Neural cell (in vitro differentiated cells): Measurements from ENCODE around the gene CCDC175. TPM values are rescaled to one million over a fixed set of nuclear protein-coding genes. Genes with fewer than 3 reads are reported as not detected.

ENCODE experiments used
- H2AFZ ChIP-seq: fragments of 200-600, 300-800 bp; sonication (generic), shearing (Covaris generic); 2 replicates; pipeline ENCODE4 v1.6.0; 2014; ENCODE audit warnings: low read depth, mild to moderate bottlenecking, antibody characterized with exemption, low read length, moderate library complexity
- H3F3A ChIP-seq: fragments of 200-600 bp; shearing (Covaris generic); 2 replicates; pipeline ENCODE4 v1.6.1; 2016; ENCODE audit warnings: mild to moderate bottlenecking, moderate library complexity, mixed read lengths, antibody characterized with exemption, low read length; ENCODE audit not compliant: insufficient read depth, poor library complexity, severe bottlenecking
- H3K27ac ChIP-seq: fragments of 200-600, 300-800 bp; sonication (generic), shearing (Covaris generic); 2 replicates; pipeline ENCODE4 v1.5.1; 2014; ENCODE audit warnings: mild to moderate bottlenecking, low read length, moderate library complexity
- H3K27me3 ChIP-seq: fragments of 300-800, 200-600 bp; sonication (generic), shearing (Covaris generic); 2 replicates; pipeline ENCODE4 v1.6.0; 2014; ENCODE audit warnings: mild to moderate bottlenecking, low read depth, low read length, moderate library complexity; ENCODE audit not compliant: insufficient read depth
- H3K36me3 ChIP-seq: fragments of 300-800, 200-600 bp; sonication (generic), shearing (Covaris generic); 2 replicates; pipeline ENCODE4 v1.5.1; 2014; ENCODE audit warnings: mild to moderate bottlenecking, antibody characterized with exemption, low read length, moderate library complexity; ENCODE audit not compliant: insufficient read depth
- H3K4me2 ChIP-seq: fragments of 300-800, 200-600 bp; sonication (generic), shearing (Covaris generic); 2 replicates; pipeline ENCODE4 v1.6.0; 2014; ENCODE audit warnings: mild to moderate bottlenecking, low read length
- H3K4me3 ChIP-seq: fragments of 300-800, 200-600 bp; sonication (generic), shearing (Covaris generic); 2 replicates; pipeline ENCODE4 v1.5.1; 2014; ENCODE audit warnings: mild to moderate bottlenecking, low read length, moderate library complexity
- H3K79me2 ChIP-seq: fragments of 200-600 bp; shearing (Covaris generic); replicated peaks from 2 replicates; pipeline ENCODE4 v1.6.0; 2014; ENCODE audit warnings: mild to moderate bottlenecking, low read length, moderate library complexity; ENCODE audit not compliant: insufficient read depth
- H3K9ac ChIP-seq: fragments of 300-800, 200-600 bp; sonication (generic), shearing (Covaris generic); 2 replicates; pipeline ENCODE4 v1.6.1; 2016; ENCODE audit warnings: mild to moderate bottlenecking, low read length, mixed read lengths
- H3K9me2 ChIP-seq: fragments of 200-600 bp; shearing (Covaris generic); 2 replicates; pipeline ENCODE4 v1.6.1; 2016; ENCODE audit warnings: mild to moderate bottlenecking, low read length, mixed read lengths; ENCODE audit not compliant: insufficient read depth
- H3K9me3 ChIP-seq: fragments of 200-600, 300-800 bp; sonication (generic), shearing (Covaris generic); 2 replicates; pipeline ENCODE4 v1.6.1; 2016; ENCODE audit warnings: mild to moderate bottlenecking, mixed run types, low read length, moderate library complexity, mixed read lengths
- H4K20me1 ChIP-seq: fragments of 200-600 bp; shearing (Covaris generic); 2 replicates; pipeline ENCODE4 v1.6.1; 2016; ENCODE audit warnings: mild to moderate bottlenecking, mixed run types; ENCODE audit not compliant: insufficient read depth
- CTCF ChIP-seq: fragments of 450-650 bp; IDR thresholded peaks from 2 replicates; pipeline ENCODE4 v1.5.1; 2014; ENCODE audit warnings: antibody characterized with exemption, mild to moderate bottlenecking, moderate library complexity; ENCODE audit not compliant: poor library complexity, severe bottlenecking
- EP300 ChIP-seq: fragments of 450-650 bp; conservative IDR thresholded peaks from 2 replicates; pipeline ENCODE4 v1.6.1; 2014; ENCODE audit warnings: antibody characterized with exemption, mild to moderate bottlenecking, moderate library complexity; ENCODE audit not compliant: poor library complexity, severe bottlenecking
- EZH2 ChIP-seq: fragments of 200-600, 300-800 bp; shearing (Covaris generic), sonication (generic); IDR thresholded peaks from 2 replicates; pipeline ENCODE4 v1.6.1; 2014; ENCODE audit warnings: antibody characterized with exemption, low read length, borderline replicate concordance, mild to moderate bottlenecking; ENCODE audit not compliant: insufficient read depth, poor library complexity, severe bottlenecking
- MXI1 ChIP-seq: fragments of 450-650 bp; conservative IDR thresholded peaks from 2 replicates; pipeline ENCODE4 v1.6.1; 2014; ENCODE audit warnings: antibody characterized with exemption, mild to moderate bottlenecking; ENCODE audit not compliant: poor library complexity, severe bottlenecking
- POLR2AphosphoS5 ChIP-seq: IDR thresholded peaks from 2 replicates; pipeline ENCODE4 v1.6.1; 2012
- RAD21 ChIP-seq: fragments of 450-650 bp; conservative IDR thresholded peaks from 2 replicates; pipeline ENCODE4 v1.6.1; 2014; ENCODE audit warnings: antibody characterized with exemption, mild to moderate bottlenecking, moderate library complexity
- REST ChIP-seq: IDR thresholded peaks from 2 replicates; pipeline ENCODE4 v1.6.1; 2012; ENCODE audit warnings: borderline replicate concordance
- SMC3 ChIP-seq: fragments of 450-650 bp; conservative IDR thresholded peaks from 2 replicates; pipeline ENCODE4 v1.6.1; 2014; ENCODE audit warnings: antibody characterized with exemption, mild to moderate bottlenecking, moderate library complexity; ENCODE audit not compliant: poor library complexity
- TAF1 ChIP-seq: IDR thresholded peaks from 2 replicates; pipeline ENCODE4 v1.6.1; 2012; ENCODE audit warnings: low read depth
- polyA plus RNA-seq: library from polyadenylated mRNA; depleted of rRNA; stranded (reverse); fragments of >200 nt; gene quantifications from 2 replicates; pipeline ENCODE4 v1.2.3, GENCODE V29; 2014

The CCDC175 gene
- polyA plus RNA-seq, 1 donor from 2014 or later = 0.11 TPM

- no peaks in the 10 kb centered on the region for H3K27me3 ChIP-seq
- H3K4me3 ChIP-seq = no peak overlapping the region
- H3K9me2 ChIP-seq = no peaks in the 10 kb centered on the region
- H2AFZ ChIP-seq = no peak overlapping the region
- TF ChIP-seq MXI1 (no peak), POLR2AphosphoS5 (no peak), TAF1 (no peak), REST (no peak), EP300 (no peak), EZH2 (no peak), RAD21 (no peak), CTCF (no peak), SMC3 (no peak)
- peaks cover 10% of the 10 kb centered on the region for H4K20me1 ChIP-seq
- no peak overlapping the region for H3K4me2 ChIP-seq
- no peaks in the 10 kb centered on the region for H3F3A ChIP-seq
- no peak overlapping the region for H3K9ac ChIP-seq
- H3K36me3 ChIP-seq = peaks cover 11% of the 10 kb centered on the region
- H3K79me2 ChIP-seq = peaks cover 55% of the 10 kb centered on the region
- H3K9me3 ChIP-seq = no peaks in the 10 kb centered on the region
- H3K27ac ChIP-seq = no peak overlapping the region
Measured at GRCh38 chr14:59619061-59619460, 42.4 kb upstream of the CCDC175 start.

GRCh38 chr14:59601056-59601455 is 24.4 kb upstream of the CCDC175 start:
- no peak overlapping the region for H3K27ac ChIP-seq
- no peaks in the 10 kb centered on the region for H3K9me3 ChIP-seq
- no peak overlapping the region for H2AFZ ChIP-seq
- H3K9me2 ChIP-seq = no peaks in the 10 kb centered on the region
- H3K4me2 ChIP-seq = no peak overlapping the region
- H3K9ac ChIP-seq = no peak overlapping the region
- no peaks in the 10 kb centered on the region for H3K79me2 ChIP-seq
- H3F3A ChIP-seq = no peaks in the 10 kb centered on the region
- H3K4me3 ChIP-seq = no peak overlapping the region
- H4K20me1 ChIP-seq = no peaks in the 10 kb centered on the region
- H3K27me3 ChIP-seq = no peaks in the 10 kb centered on the region
- TF ChIP-seq REST = no peak
- no peak for TF ChIP-seq MXI1
- no peak for TF ChIP-seq RAD21
- no peak for TF ChIP-seq EP300
- no peak for TF ChIP-seq EZH2
- TF ChIP-seq TAF1 = no peak
- TF ChIP-seq POLR2AphosphoS5 = no peak
- TF ChIP-seq CTCF = no peak
- no peak for TF ChIP-seq SMC3
- peaks cover 26% of the 10 kb centered on the region for H3K36me3 ChIP-seq
